Measurements from ENCODE around the gene CAPN7. TPM values are rescaled to one million over a fixed set of nuclear protein-coding genes. Genes with fewer than 3 reads are reported as not detected.
A peak's percentile ranks its signal among the peaks of the same experiment; 100 is the strongest.

CAPN7 gene
- total RNA-seq, 1 donor from 2014 or later, result 49.4 TPM

GRCh38 chr3:15288331-15289035 lies 82.4 kb downstream of the CAPN7 start:
- intact Hi-C loops (cut with DNase I), result no loop called here
- Histone ChIP-seq H3K4me3 (no peak overlapping the region), H3K4me1 (peaks cover 81% of the 10 kb centered on the region), H3K36me3 (peaks cover 1% of the 10 kb centered on the region), H3K27ac (peak overlapping the region; percentile 54), H3K27me3 (ENCODE audit: low read depth) (no peaks in the 10 kb centered on the region), H3K9me3 (no peaks in the 10 kb centered on the region)
- no peak for TF ChIP-seq CTCF (IDR thresholded peaks at IDR 0.05)
- ATAC-seq (no peak), DNase-seq (no peak)

- TF ChIP-seq CTCF (IDR thresholded peaks at IDR 0.05), result no peak
- no peaks in the 10 kb centered on the region for H3K9me3 ChIP-seq
- DNase-seq (no peak), ATAC-seq (no peak)
- H3K4me3 ChIP-seq, result no peak overlapping the region
- intact Hi-C loops (cut with DNase I), result no loop called here
- no peaks in the 10 kb centered on the region for H3K36me3 ChIP-seq
- no peak overlapping the region for H3K27ac ChIP-seq
- H3K27me3 ChIP-seq (ENCODE audit: low read depth), result no peaks in the 10 kb centered on the region
- H3K4me1 ChIP-seq, result peaks cover 79% of the 10 kb centered on the region
These were observed 83.6 kb downstream of the CAPN7 start for GRCh38 chr3:15289661-15290060.

GRCh38 chr3:15290736-15291135 lies 84.7 kb downstream of the CAPN7 start:
- Histone ChIP-seq H3K4me1 (peaks cover 86% of the 10 kb centered on the region), H3K27me3 (ENCODE audit: low read depth) (no peaks in the 10 kb centered on the region), H3K36me3 (no peaks in the 10 kb centered on the region), H3K4me3 (no peak overlapping the region), H3K27ac (peak overlapping the region; percentile 50), H3K9me3 (no peaks in the 10 kb centered on the region)
- DNase-seq (no peak), ATAC-seq (no peak)
- no peak for TF ChIP-seq CTCF (IDR thresholded peaks at IDR 0.05)
- intact Hi-C loops (cut with DNase I), result no loop called here

GRCh38 chr3:15291589-15292541 lies 85.8 kb downstream of the CAPN7 start:
- H3K4me3 ChIP-seq, result no peak overlapping the region
- H3K27me3 ChIP-seq (ENCODE audit: low read depth), result no peaks in the 10 kb centered on the region
- no peak for TF ChIP-seq CTCF (IDR thresholded peaks at IDR 0.05)
- intact Hi-C loops (cut with DNase I), result no loop called here
- DNase-seq, result no peak
- ATAC-seq, result peak; percentile 13 to 40
- peaks cover 91% of the 10 kb centered on the region for H3K4me1 ChIP-seq
- no peaks in the 10 kb centered on the region for H3K9me3 ChIP-seq
- H3K36me3 ChIP-seq, result no peaks in the 10 kb centered on the region
- H3K27ac ChIP-seq, result peak overlapping the region; percentile 50

GRCh38 chr3:15292765-15293522 lies 86.9 kb downstream of the CAPN7 start:
- Histone ChIP-seq H3K36me3 (no peaks in the 10 kb centered on the region), H3K4me1 (peaks cover 89% of the 10 kb centered on the region), H3K27ac (peak overlapping the region; percentile 50), H3K9me3 (no peaks in the 10 kb centered on the region), H3K27me3 (ENCODE audit: low read depth) (no peaks in the 10 kb centered on the region), H3K4me3 (no peak overlapping the region)
- no peak for TF ChIP-seq CTCF (IDR thresholded peaks at IDR 0.05)
- intact Hi-C loops (cut with DNase I), result no loop called here
- ATAC-seq (peak; percentile 44 to 47), DNase-seq (peak; percentile 55)

All from lower lobe of right lung (tissue), 2 donors.